Eye (tissue), 1 donor: ENCODE measurements around the gene OPCML.

ENCODE experiments used
- DNase-seq: peaks from one replicate; pipeline ENCODE4 v3.0.0-alpha.2; 2015

The OPCML gene

GRCh38 chr11:133271871-133272776, 260.2 kb downstream of the OPCML start:
- DNase-seq, result no peak

DNA sequence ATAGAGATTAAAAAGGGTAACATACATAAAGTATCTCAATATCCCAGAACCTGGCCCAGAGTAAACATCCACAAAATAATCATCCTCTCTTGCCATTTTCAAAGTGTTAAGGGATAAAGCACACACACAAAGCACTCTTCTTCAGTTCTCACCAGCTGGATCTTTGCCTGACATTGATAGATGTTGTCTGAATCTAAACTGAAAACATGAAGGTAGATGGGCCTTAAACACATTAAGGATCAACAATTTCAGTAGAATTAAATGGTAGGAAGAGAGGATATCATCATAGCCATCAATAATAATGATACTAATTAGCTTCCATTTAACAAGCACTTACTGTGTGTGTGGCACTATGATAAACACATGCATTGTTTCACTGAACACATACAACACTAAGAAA, 261.1 kb downstream of the OPCML start:
- no peak for DNase-seq

- DNase-seq, result no peak
Observed at GRCh38 chr11:133269267-133269666, 263.0 kb downstream of the OPCML start.

DNA sequence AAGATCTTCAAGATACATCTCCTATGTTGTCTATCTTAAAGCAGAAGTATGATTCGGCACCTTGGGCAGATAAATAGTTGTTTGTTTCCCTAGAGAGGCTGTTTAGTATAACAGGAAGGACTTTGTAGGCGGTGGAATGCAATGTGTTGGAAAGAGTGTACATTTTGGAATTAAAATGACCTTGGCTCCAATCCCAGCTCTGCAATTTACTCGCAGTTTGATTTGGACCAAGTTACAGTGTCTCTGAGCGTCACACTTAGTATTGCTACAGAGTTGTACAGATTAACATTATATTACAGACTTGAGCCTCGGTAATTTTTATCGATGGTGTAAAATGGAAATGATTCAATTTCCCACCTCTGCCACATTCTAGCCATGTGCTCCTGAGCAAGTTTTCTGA, 265.3 kb downstream of the OPCML start:
- DNase-seq, result no peak

GRCh38 chr11:133265530-133266035, 266.7 kb downstream of the OPCML start:
- DNase-seq, result no peak

- no peak for DNase-seq
Observed at GRCh38 chr11:133263332-133263731, 269.0 kb downstream of the OPCML start.

- no peak for DNase-seq
Observed at GRCh38 chr11:133258751-133259150, 273.6 kb downstream of the OPCML start.

GRCh38 chr11:133254601-133255000, 277.7 kb downstream of the OPCML start:
- no peak for DNase-seq

- no peak for DNase-seq
Observed at GRCh38 chr11:133253570-133253969, 278.7 kb downstream of the OPCML start.

DNA sequence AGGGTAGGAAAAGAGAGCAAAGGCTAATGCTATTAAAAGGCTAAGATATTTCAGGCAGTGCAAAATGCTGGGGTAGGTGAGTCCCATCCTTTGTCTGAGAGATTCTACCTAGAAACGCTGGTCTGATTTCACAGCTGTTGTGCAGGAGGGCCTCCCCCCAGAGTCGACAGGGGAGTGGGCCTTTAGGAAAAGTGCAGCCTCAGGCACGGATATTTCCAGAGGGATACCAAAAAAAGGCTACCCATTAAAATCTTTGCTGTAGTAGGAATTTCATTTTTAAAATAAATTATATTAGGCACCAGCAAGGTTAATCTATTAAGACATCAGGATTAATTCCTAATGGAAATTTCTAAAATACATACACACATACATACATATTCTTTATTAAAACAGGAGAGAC, 280.5 kb downstream of the OPCML start:
- DNase-seq, result no peak

- DNase-seq, result no peak
Observed at GRCh38 chr11:133249530-133249929, 282.8 kb downstream of the OPCML start.

- no peak for DNase-seq
Observed at GRCh38 chr11:133249065-133249464, 283.2 kb downstream of the OPCML start.

DNA sequence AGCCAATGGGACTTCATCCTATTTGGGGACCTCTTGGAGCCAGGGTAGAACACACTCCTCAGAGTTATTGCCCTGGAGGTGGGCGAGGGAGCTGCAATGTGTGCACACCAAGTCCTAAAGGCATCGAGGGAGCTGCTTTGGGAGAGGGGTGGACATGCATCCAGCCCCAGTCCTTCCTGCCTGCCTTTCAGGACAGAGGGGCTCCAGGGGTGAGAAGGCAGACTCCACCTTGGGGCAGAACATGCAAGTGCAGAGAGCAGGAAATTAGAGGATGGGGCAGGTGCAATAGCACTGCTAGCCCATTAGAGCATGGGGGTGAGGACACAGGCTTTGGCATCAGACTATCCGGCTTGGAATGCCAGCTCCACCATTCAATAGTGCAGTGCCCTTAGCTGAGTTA, 288.5 kb downstream of the OPCML start:
- DNase-seq, result no peak

- no peak for DNase-seq
Observed at GRCh38 chr11:133240908-133241655, 291.2 kb downstream of the OPCML start.

- DNase-seq, result no peak
Observed at GRCh38 chr11:133239575-133239974, 292.7 kb downstream of the OPCML start.

GRCh38 chr11:133238495-133238894, 293.8 kb downstream of the OPCML start:
- no peak for DNase-seq

- no peak for DNase-seq
Observed at GRCh38 chr11:133238027-133238426, 294.3 kb downstream of the OPCML start.

DNA sequence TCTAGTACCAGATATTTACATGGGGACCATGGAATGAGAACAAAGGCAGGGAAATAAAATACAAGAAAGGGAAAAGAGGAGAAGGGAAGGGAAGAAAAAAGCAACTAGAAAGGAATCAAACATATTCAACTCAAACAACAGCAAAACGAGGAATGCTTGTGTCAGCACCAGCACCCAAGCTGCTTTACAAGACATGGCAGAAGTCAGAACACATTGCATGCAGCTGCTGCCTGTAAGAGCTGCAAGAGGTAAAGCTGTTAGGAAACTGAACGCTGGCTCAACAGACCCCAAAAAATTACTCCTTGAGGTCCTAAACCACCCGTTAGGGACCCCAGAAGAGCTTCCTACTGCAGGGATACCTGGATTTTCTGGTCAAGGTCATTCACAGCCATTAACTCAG, 296.9 kb downstream of the OPCML start:
- peak; percentile 42 for DNase-seq

- peak; percentile 80 for DNase-seq
Observed at GRCh38 chr11:133234883-133235282, 297.4 kb downstream of the OPCML start.

DNA sequence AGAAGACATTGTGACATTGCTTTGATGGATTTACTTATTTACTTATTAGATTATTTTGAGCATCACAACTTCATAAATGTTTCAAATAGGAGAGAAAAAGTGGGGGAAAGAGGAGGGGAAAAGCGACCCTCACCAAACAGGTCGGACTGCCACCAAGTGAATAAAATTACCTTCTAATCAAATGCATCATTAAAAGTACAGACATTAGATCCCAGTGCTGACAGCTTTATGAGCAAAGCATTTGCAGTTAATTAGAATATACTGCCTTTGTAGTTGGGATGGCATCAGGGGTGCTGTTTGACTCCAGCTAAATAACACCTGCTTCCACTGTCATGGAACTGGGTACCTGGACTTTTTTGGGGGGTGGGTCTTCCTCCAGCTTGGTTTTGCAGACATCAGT, 299.6 kb downstream of the OPCML start:
- DNase-seq, result no peak

GRCh38 chr11:133230431-133230830, 301.9 kb downstream of the OPCML start:
- no peak for DNase-seq

DNA sequence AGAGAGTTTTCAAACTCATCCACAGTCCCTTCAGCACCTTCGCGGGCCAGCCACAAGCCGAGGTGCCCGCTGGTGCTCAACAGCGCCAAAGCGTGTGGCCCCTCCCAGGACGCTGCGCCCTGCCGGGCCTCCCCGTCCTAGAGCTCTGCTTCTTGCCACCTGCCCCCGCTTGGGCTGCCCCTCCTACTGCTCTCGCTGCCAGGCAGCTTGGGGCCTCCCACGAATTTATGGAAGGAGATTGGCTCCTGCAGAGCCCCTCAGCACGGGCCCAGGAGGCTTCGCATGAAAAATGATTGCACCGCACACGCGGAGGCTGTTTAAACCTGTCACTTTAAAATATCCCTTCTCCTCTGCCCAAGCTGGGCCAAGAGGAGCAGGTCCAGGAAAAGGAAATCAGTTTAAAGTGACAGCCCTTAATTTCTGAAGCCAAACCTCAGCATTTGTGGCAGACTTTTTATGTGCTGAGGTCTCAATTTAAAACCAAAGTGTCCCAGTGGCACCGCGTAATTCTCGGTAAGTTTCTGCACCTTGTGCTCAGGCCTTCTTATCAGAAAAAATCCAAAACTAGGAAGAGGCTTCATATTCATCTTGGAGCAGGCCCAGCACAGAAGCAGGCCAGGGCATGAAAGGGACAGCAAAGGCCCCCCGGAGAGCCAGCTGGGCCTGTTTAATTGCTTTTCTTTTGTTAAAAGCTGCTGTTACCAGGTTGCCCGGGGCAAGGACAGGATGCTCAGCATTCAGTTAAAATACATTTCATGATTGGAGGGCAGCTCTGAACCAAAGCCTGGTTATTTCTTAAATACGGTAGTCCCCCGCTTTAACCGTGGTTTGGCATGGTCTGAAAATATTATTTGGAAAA, 303.6 kb downstream of the OPCML start:
- DNase-seq, result peak; percentile 87

- peak; percentile 40 for DNase-seq
Observed at GRCh38 chr11:133227632-133228111, 304.6 kb downstream of the OPCML start.
